HG03439 (cell line): ENCODE data around the gene TLR4.

ENCODE experiments used
- ATAC-seq: cut with Tn5 transposase; IDR thresholded peaks from one replicate; pipeline ENCODE4 v1.9.1; 2021; ENCODE audit warnings: mild to moderate bottlenecking, moderate library complexity; ENCODE audit not compliant: unreplicated experiment

TLR4 gene

GRCh38 chr9:117744369-117744768 lies 40.2 kb downstream of the TLR4 start:
- ATAC-seq = no peak

- no peak for ATAC-seq
Measured at GRCh38 chr9:117744856-117745389, 40.7 kb downstream of the TLR4 start.

- ATAC-seq = no peak
Measured at GRCh38 chr9:117745598-117745997, 41.4 kb downstream of the TLR4 start.

- no peak for ATAC-seq
Measured at GRCh38 chr9:117746263-117746662, 42.1 kb downstream of the TLR4 start.

GRCh38 chr9:117747386-117747970 lies 43.3 kb downstream of the TLR4 start:
- ATAC-seq = no peak

GRCh38 chr9:117750401-117750800 lies 46.2 kb downstream of the TLR4 start:
- no peak for ATAC-seq

- no peak for ATAC-seq
Measured at GRCh38 chr9:117752894-117753293, 48.7 kb downstream of the TLR4 start.

- no peak for ATAC-seq
Measured at GRCh38 chr9:117757561-117758190, 53.5 kb downstream of the TLR4 start.

GRCh38 chr9:117763314-117763713 lies 59.1 kb downstream of the TLR4 start:
- ATAC-seq = no peak

- no peak for ATAC-seq
Measured at GRCh38 chr9:117768750-117769395, 64.7 kb downstream of the TLR4 start.

GRCh38 chr9:117771136-117771535 lies 66.9 kb downstream of the TLR4 start:
- no peak for ATAC-seq

GRCh38 chr9:117772960-117773359 lies 68.8 kb downstream of the TLR4 start:
- no peak for ATAC-seq
